ENCODE data around the gene OR7D2. TPM values are rescaled to one million over a fixed set of nuclear protein-coding genes. Genes with fewer than 3 reads are reported as not detected.

Gene OR7D2
- total RNA-seq, 1 experiment from 2014 or later: 0.07 TPM

GRCh38 chr19:9155591-9155990 lies 23.2 kb upstream of the OR7D2 start:
- peaks cover 59 to 68% of the 10 kb centered on the region in 2 experiments; a peak in 3 of 4 replicates for H3K9me3 ChIP-seq (ENCODE audit: control insufficient read depth in 1 of 2, insufficient read depth in 1 of 2, low read depth in 1 of 2, low read length in 2 of 2)
- CTCF ChIA-PET: no interaction called here
- POLR2A ChIA-PET: no interaction called here

More at GRCh38 chr19:9155591-9155990, 23.2 kb upstream of the OR7D2 start:
- Histone ChIP-seq H3K36me3 (ENCODE audit: control insufficient read depth in 1 of 2, insufficient read depth in 2 of 2, low read length in 2 of 2) (peaks cover 39 to 77% of the 10 kb centered on the region in 2 experiments), H3K27me3 (ENCODE audit: insufficient read depth, low read length) (no peaks in the 10 kb centered on the region), H3K79me2 (ENCODE audit: insufficient read depth, low read length) (peaks cover 82% of the 10 kb centered on the region), H3K9me2 (ENCODE audit: insufficient read depth) (no peaks in the 10 kb centered on the region), H3K4me1 (ENCODE audit: control insufficient read depth in 1 of 2, insufficient read depth in 2 of 2, low read length in 2 of 2) (no peaks in the 10 kb centered on the region), H3K9ac (ENCODE audit: low read length) (no peak overlapping the region), H4K20me1 (ENCODE audit: insufficient read depth) (no peaks in the 10 kb centered on the region), H2AFZ (ENCODE audit: low read depth, low read length, poor library complexity, severe bottlenecking) (no peak overlapping the region), H3K4me2 (ENCODE audit: low read length) (no peak overlapping the region), H3K27ac (ENCODE audit: low read depth, low read length) (no peak overlapping the region), H3K4me3 (replicated peaks in 1 of 2; ENCODE audit: low read depth in 1 of 2, low read length in 2 of 2) (no peak overlapping the region)
- TF ChIP-seq FOSL1 (IDR thresholded peaks at IDR 0.05; ENCODE audit: low read depth): no peak
- TF ChIP-seq, protein P1, sequence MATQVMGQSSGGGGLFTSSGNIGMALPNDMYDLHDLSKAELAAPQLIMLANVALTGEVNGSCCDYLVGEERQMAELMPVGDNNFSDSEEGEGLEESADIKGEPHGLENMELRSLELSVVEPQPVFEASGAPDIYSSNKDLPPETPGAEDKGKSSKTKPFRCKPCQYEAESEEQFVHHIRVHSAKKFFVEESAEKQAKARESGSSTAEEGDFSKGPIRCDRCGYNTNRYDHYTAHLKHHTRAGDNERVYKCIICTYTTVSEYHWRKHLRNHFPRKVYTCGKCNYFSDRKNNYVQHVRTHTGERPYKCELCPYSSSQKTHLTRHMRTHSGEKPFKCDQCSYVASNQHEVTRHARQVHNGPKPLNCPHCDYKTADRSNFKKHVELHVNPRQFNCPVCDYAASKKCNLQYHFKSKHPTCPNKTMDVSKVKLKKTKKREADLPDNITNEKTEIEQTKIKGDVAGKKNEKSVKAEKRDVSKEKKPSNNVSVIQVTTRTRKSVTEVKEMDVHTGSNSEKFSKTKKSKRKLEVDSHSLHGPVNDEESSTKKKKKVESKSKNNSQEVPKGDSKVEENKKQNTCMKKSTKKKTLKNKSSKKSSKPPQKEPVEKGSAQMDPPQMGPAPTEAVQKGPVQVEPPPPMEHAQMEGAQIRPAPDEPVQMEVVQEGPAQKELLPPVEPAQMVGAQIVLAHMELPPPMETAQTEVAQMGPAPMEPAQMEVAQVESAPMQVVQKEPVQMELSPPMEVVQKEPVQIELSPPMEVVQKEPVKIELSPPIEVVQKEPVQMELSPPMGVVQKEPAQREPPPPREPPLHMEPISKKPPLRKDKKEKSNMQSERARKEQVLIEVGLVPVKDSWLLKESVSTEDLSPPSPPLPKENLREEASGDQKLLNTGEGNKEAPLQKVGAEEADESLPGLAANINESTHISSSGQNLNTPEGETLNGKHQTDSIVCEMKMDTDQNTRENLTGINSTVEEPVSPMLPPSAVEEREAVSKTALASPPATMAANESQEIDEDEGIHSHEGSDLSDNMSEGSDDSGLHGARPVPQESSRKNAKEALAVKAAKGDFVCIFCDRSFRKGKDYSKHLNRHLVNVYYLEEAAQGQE (IDR thresholded peaks at IDR 0.05; ENCODE audit: low read depth): no peak
- TF ChIP-seq RAD21 (IDR thresholded peaks at IDR 0.05; ENCODE audit: low read depth): no peak
- TF ChIP-seq EZH2 (IDR thresholded peaks at IDR 0.05): no peak
- no peak for TF ChIP-seq ZFX (IDR thresholded peaks at IDR 0.05)
- TF ChIP-seq ATF3 (IDR thresholded peaks at IDR 0.05): no peak
- DNase-seq (ENCODE audit: low read depth, low spot score) (no peak), ATAC-seq (no peak)
- intact Hi-C loops (cut with micrococcal nuclease): no loop called here
- no TSS peak for BruUV-seq (replicated peaks)
- RAD21 ChIA-PET (ENCODE audit: low non-redundant PET in 1 of 2, low total read pairs in 2 of 2, uncharacterized antibody in 2 of 2, unreplicated experiment in 2 of 2): no interaction called here

Measured in HCT116 (cell line).